G401.6 (cell line): Measurements from ENCODE around the gene PAPLN.

Experiments
- FAIRE-seq: peaks from 2 replicates; lab custom pipeline; 2012; peaks lifted over from hg19 to GRCh38; lab: Jason Lieb, UNC

PAPLN gene

GRCh38 chr14:73232984-73233383 is 4.3 kb upstream of the PAPLN start:
- FAIRE-seq, result no peak

- FAIRE-seq, result no peak
These were observed 3.7 kb upstream of the PAPLN start for GRCh38 chr14:73233564-73233963.

- FAIRE-seq, result no peak
These were observed 3.3 kb upstream of the PAPLN start for GRCh38 chr14:73234029-73234428.

- no peak for FAIRE-seq
These were observed 2.5 kb upstream of the PAPLN start for GRCh38 chr14:73234586-73235394.

- FAIRE-seq, result no peak
These were observed 1.7 kb upstream of the PAPLN start for GRCh38 chr14:73235531-73236155.

- no peak for FAIRE-seq
These were observed 1.1 kb upstream of the PAPLN start for GRCh38 chr14:73236157-73236556.

GRCh38 chr14:73236752-73237218 is 521 bp upstream of the PAPLN start:
- no peak for FAIRE-seq

- no peak for FAIRE-seq
These were observed 599 bp downstream of the PAPLN start for GRCh38 chr14:73237786-73238423.

- FAIRE-seq, result no peak
These were observed 1.1 kb downstream of the PAPLN start for GRCh38 chr14:73238424-73238852.

GRCh38 chr14:73238941-73239340 is 1.6 kb downstream of the PAPLN start:
- no peak for FAIRE-seq

GRCh38 chr14:73239393-73240241 is 2.3 kb downstream of the PAPLN start:
- FAIRE-seq, result no peak

- no peak for FAIRE-seq
These were observed 3.6 kb downstream of the PAPLN start for GRCh38 chr14:73240816-73241480.

- no peak for FAIRE-seq
These were observed 4.3 kb downstream of the PAPLN start for GRCh38 chr14:73241481-73242165.

GRCh38 chr14:73242357-73242901 is 5.1 kb downstream of the PAPLN start:
- no peak for FAIRE-seq

- no peak for FAIRE-seq
These were observed 6.0 kb downstream of the PAPLN start for GRCh38 chr14:73243341-73243740.

GRCh38 chr14:73243748-73244147 is 6.4 kb downstream of the PAPLN start:
- FAIRE-seq, result no peak

- no peak for FAIRE-seq
These were observed 7.4 kb downstream of the PAPLN start for GRCh38 chr14:73244541-73245290.

GRCh38 chr14:73245480-73246325 is 8.4 kb downstream of the PAPLN start:
- FAIRE-seq, result no peak
